SK-N-SH treated with all-trans-retinoic acid at 6 μM for 48 hours (cell line): ENCODE results near the gene TFG.

Source experiments
- ATAC-seq: fragments of 200-7000 bp; cut with Tn5 transposase; 3 replicates; pipeline ENCODE4 v1.9.1; 2020; ENCODE audit warnings: mild to moderate bottlenecking, moderate library complexity
- ARNTL ChIP-seq: fragments of 450-650 bp; formaldehyde crosslinking; IDR thresholded peaks from 2 replicates; pipeline ENCODE4 v1.5.0; 2020; ENCODE audit warnings: low read depth, mild to moderate bottlenecking, moderate library complexity, borderline replicate concordance
- BACH2 ChIP-seq: fragments of 250-450 bp; sonication (Bioruptor Pico); IDR thresholded peaks from 2 replicates; pipeline ENCODE4 v1.9.0; 2021; ENCODE audit warnings: mild to moderate bottlenecking, borderline replicate concordance
- CSDC2 ChIP-seq: fragments of 250-450 bp; sonication (Bioruptor Pico); IDR thresholded peaks from 2 replicates; pipeline ENCODE4 v1.5.0; 2020; ENCODE audit warnings: mild to moderate bottlenecking, moderate library complexity
- ESRRG ChIP-seq: fragments of 250-450 bp; sonication (Bioruptor Pico); IDR thresholded peaks from 2 replicates; pipeline ENCODE4 v1.6.1; 2021; ENCODE audit warnings: mild to moderate bottlenecking
- GLIS3 ChIP-seq: fragments of 250-450 bp; sonication (Bioruptor Pico); IDR thresholded peaks from 2 replicates; pipeline ENCODE4 v1.5.0; 2020; ENCODE audit warnings: mild to moderate bottlenecking, moderate library complexity
- ISL1 ChIP-seq: fragments of 250-450 bp; sonication (Bioruptor Pico); IDR thresholded peaks from 2 replicates; pipeline ENCODE4 v2.1.2; 2022; ENCODE audit warnings: mild to moderate bottlenecking, moderate library complexity
- OSR1 ChIP-seq: fragments of 250-450 bp; sonication (Bioruptor Pico); IDR thresholded peaks from 2 replicates; pipeline ENCODE4 v1.8.0; 2022; ENCODE audit warnings: moderate library complexity, mild to moderate bottlenecking, inconsistent platforms
- PPARA ChIP-seq: fragments of 250-450 bp; sonication (Bioruptor Pico); IDR thresholded peaks from 2 replicates; pipeline ENCODE4 v1.5.0; 2020; ENCODE audit warnings: mild to moderate bottlenecking, borderline replicate concordance
- RARB ChIP-seq: fragments of 250-450 bp; sonication (Bioruptor Pico); IDR thresholded peaks from 2 replicates; pipeline ENCODE4 v1.8.0; 2021; ENCODE audit warnings: mild to moderate bottlenecking, moderate library complexity
- TCF4 ChIP-seq: fragments of 250-450 bp; sonication (Bioruptor Pico); IDR thresholded peaks from 2 replicates; pipeline ENCODE4 v1.8.0; 2021; ENCODE audit warnings: mild to moderate bottlenecking, moderate library complexity, borderline replicate concordance
- TOX ChIP-seq: fragments of 250-450 bp; sonication (Bioruptor Pico); IDR thresholded peaks from 2 replicates; pipeline ENCODE4 v1.8.0; 2021; ENCODE audit warnings: mild to moderate bottlenecking, moderate library complexity, borderline replicate concordance
- ZC3H10 ChIP-seq: fragments of 250-450 bp; sonication (Bioruptor Pico); IDR thresholded peaks from 2 replicates; pipeline ENCODE4 v1.5.1; 2021; ENCODE audit warnings: mild to moderate bottlenecking, moderate library complexity
- ZFP3 ChIP-seq: fragments of 250-450 bp; sonication (Bioruptor Pico); IDR thresholded peaks from 2 replicates; pipeline ENCODE4 v1.5.0; 2020; ENCODE audit warnings: mild to moderate bottlenecking, moderate library complexity
- ZFP30 ChIP-seq: fragments of 450-650 bp; formaldehyde crosslinking; IDR thresholded peaks from 2 replicates; pipeline ENCODE4 v1.5.0; 2022; ENCODE audit warnings: mild to moderate bottlenecking, moderate library complexity
- ZNF565 ChIP-seq: fragments of 450-650 bp; formaldehyde crosslinking; conservative IDR thresholded peaks from 2 replicates; pipeline ENCODE4 v1.5.0; 2020; ENCODE audit warnings: low read depth, mild to moderate bottlenecking, moderate library complexity
- ZNF70 ChIP-seq: fragments of 450-650 bp; formaldehyde crosslinking; IDR thresholded peaks from 2 replicates; pipeline ENCODE4 v1.5.0; 2020; ENCODE audit warnings: mild to moderate bottlenecking, moderate library complexity
- ZNF8 ChIP-seq: fragments of 450-650 bp; formaldehyde crosslinking; IDR thresholded peaks from 2 replicates; pipeline ENCODE4 v1.5.0; 2020; ENCODE audit warnings: mild to moderate bottlenecking, moderate library complexity
- TF ChIP-seq, protein P1 (sequence below): fragments of 250-450 bp; sonication (Bioruptor Pico); IDR thresholded peaks from 2 replicates; pipeline ENCODE4 v1.5.1; 2021; ENCODE audit warnings: mild to moderate bottlenecking, moderate library complexity
- TF ChIP-seq, protein P2 (sequence below): fragments of 250-450 bp; sonication (Bioruptor Pico); IDR thresholded peaks from 2 replicates; pipeline ENCODE4 v1.5.1; 2020; ENCODE audit warnings: low read depth, mild to moderate bottlenecking, moderate library complexity
- TF ChIP-seq, protein P3 (sequence below): fragments of 250-450 bp; sonication (Bioruptor Pico); IDR thresholded peaks from 2 replicates; pipeline ENCODE4 v1.8.0; 2020; ENCODE audit warnings: mild to moderate bottlenecking, moderate library complexity, borderline replicate concordance
- TF ChIP-seq, protein P4 (sequence below): fragments of 250-450 bp; sonication (Bioruptor Pico); IDR thresholded peaks from 2 replicates; pipeline ENCODE4 v1.8.0; 2021; ENCODE audit warnings: low read depth, mild to moderate bottlenecking, moderate library complexity, borderline replicate concordance
- TF ChIP-seq, protein P5 (sequence below): fragments of 250-450 bp; sonication (Bioruptor Pico); IDR thresholded peaks from 2 replicates; pipeline ENCODE4 v1.5.0; 2020; ENCODE audit warnings: mild to moderate bottlenecking, moderate library complexity

The TFG gene

DNA sequence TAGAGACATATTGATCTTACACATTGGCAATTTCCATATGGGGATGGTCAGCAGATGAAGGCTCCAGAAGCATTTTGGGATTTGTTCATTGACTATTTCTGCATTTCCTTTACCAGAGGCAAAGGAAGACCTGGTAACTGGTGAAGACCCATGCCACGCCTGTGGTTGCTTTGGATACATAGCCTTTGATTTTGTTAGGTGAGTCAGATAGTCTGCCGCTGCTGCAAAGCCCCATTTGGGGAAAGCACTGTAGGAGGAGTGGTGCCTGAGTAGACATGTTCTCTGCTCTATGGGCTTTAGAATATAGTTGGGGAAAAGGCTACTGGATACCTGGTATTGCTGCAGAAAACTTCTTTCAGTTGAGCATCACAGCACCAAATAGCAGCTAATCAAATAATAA, 56.8 kb downstream of the TFG start:
- no peak for ATAC-seq
- TF ChIP-seq ISL1 (CRISPR knock-in tag) (no peak), TCF4 (CRISPR knock-in tag) (no peak), PPARA (CRISPR knock-in tag) (no peak), ZNF70 (CRISPR knock-in tag) (no peak), CSDC2 (CRISPR knock-in tag) (no peak), RARB (no peak), ZNF565 (no peak)

DNA sequence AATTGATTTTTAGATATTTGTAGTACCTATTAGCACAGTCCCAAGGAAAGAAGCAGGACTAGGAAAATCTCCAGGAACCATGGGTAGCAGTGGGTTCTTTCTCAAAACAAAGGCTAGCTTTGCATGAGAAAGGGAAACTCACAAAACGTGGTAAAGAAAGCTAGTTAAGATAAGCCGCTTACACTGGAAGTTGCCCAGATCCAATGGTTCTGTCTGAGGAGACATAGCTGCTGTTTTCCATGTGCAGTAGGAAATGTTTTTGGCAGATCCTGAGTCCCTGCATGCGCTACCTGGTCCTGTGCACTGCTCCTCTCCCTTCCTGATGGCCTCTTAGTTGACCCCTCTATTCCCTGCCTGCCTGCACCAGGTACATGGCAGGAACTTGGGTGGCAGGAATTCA, 60.4 kb downstream of the TFG start:
- no peak for TF ChIP-seq ZNF565
- no peak for TF ChIP-seq BACH2
- TF ChIP-seq, protein P1, sequence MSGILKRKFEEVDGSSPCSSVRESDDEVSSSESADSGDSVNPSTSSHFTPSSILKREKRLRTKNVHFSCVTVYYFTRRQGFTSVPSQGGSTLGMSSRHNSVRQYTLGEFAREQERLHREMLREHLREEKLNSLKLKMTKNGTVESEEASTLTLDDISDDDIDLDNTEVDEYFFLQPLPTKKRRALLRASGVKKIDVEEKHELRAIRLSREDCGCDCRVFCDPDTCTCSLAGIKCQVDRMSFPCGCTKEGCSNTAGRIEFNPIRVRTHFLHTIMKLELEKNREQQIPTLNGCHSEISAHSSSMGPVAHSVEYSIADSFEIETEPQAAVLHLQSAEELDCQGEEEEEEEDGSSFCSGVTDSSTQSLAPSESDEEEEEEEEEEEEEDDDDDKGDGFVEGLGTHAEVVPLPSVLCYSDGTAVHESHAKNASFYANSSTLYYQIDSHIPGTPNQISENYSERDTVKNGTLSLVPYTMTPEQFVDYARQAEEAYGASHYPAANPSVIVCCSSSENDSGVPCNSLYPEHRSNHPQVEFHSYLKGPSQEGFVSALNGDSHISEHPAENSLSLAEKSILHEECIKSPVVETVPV: no peak
- TF ChIP-seq ZFP30 (CRISPR knock-in tag): no peak
- TF ChIP-seq, protein P2, sequence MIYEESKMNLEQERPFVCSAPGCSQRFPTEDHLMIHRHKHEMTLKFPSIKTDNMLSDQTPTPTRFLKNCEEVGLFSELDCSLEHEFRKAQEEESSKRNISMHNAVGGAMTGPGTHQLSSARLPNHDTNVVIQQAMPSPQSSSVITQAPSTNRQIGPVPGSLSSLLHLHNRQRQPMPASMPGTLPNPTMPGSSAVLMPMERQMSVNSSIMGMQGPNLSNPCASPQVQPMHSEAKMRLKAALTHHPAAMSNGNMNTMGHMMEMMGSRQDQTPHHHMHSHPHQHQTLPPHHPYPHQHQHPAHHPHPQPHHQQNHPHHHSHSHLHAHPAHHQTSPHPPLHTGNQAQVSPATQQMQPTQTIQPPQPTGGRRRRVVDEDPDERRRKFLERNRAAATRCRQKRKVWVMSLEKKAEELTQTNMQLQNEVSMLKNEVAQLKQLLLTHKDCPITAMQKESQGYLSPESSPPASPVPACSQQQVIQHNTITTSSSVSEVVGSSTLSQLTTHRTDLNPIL (CRISPR knock-in tag): no peak
- TF ChIP-seq, protein P3, sequence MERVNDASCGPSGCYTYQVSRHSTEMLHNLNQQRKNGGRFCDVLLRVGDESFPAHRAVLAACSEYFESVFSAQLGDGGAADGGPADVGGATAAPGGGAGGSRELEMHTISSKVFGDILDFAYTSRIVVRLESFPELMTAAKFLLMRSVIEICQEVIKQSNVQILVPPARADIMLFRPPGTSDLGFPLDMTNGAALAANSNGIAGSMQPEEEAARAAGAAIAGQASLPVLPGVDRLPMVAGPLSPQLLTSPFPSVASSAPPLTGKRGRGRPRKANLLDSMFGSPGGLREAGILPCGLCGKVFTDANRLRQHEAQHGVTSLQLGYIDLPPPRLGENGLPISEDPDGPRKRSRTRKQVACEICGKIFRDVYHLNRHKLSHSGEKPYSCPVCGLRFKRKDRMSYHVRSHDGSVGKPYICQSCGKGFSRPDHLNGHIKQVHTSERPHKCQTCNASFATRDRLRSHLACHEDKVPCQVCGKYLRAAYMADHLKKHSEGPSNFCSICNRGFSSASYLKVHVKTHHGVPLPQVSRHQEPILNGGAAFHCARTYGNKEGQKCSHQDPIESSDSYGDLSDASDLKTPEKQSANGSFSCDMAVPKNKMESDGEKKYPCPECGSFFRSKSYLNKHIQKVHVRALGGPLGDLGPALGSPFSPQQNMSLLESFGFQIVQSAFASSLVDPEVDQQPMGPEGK: no peak
- no peak for TF ChIP-seq ZC3H10 (CRISPR knock-in tag)
- no peak for TF ChIP-seq CSDC2 (CRISPR knock-in tag)
- TF ChIP-seq ZFP3 (CRISPR knock-in tag): no peak
- ATAC-seq: no peak

DNA sequence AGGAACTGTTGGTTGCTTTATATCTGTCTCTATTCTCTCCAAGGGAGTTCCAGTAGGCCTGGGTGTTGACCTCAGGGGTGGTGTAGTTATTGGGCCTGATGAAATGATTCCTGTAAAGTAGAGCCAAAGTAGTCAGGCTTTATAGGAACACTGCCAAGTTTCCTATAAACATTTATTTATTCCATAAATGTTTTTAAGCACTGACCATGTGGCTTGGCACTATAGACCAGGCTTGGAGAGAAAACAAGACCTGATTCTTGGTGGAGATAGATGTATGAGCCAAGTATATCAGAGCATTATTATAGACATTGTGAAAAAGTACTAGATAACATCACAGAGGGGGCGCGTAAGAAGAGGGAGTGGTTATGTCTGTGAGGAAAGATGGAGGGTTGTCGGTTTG, 65.9 kb downstream of the TFG start:
- TF ChIP-seq, protein P2 (CRISPR knock-in tag): no peak
- no peak for TF ChIP-seq ZNF8 (CRISPR knock-in tag)
- no peak for TF ChIP-seq OSR1 (CRISPR knock-in tag)
- TF ChIP-seq ZNF70 (CRISPR knock-in tag): no peak
- no peak for TF ChIP-seq PPARA (CRISPR knock-in tag)
- no peak for TF ChIP-seq ZC3H10 (CRISPR knock-in tag)
- TF ChIP-seq, protein P4, sequence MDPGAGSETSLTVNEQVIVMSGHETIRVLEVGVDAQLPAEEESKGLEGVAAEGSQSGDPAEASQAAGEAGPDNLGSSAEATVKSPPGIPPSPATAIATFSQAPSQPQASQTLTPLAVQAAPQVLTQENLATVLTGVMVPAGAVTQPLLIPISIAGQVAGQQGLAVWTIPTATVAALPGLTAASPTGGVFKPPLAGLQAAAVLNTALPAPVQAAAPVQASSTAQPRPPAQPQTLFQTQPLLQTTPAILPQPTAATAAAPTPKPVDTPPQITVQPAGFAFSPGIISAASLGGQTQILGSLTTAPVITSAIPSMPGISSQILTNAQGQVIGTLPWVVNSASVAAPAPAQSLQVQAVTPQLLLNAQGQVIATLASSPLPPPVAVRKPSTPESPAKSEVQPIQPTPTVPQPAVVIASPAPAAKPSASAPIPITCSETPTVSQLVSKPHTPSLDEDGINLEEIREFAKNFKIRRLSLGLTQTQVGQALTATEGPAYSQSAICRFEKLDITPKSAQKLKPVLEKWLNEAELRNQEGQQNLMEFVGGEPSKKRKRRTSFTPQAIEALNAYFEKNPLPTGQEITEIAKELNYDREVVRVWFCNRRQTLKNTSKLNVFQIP: no peak
- TF ChIP-seq, protein P5, sequence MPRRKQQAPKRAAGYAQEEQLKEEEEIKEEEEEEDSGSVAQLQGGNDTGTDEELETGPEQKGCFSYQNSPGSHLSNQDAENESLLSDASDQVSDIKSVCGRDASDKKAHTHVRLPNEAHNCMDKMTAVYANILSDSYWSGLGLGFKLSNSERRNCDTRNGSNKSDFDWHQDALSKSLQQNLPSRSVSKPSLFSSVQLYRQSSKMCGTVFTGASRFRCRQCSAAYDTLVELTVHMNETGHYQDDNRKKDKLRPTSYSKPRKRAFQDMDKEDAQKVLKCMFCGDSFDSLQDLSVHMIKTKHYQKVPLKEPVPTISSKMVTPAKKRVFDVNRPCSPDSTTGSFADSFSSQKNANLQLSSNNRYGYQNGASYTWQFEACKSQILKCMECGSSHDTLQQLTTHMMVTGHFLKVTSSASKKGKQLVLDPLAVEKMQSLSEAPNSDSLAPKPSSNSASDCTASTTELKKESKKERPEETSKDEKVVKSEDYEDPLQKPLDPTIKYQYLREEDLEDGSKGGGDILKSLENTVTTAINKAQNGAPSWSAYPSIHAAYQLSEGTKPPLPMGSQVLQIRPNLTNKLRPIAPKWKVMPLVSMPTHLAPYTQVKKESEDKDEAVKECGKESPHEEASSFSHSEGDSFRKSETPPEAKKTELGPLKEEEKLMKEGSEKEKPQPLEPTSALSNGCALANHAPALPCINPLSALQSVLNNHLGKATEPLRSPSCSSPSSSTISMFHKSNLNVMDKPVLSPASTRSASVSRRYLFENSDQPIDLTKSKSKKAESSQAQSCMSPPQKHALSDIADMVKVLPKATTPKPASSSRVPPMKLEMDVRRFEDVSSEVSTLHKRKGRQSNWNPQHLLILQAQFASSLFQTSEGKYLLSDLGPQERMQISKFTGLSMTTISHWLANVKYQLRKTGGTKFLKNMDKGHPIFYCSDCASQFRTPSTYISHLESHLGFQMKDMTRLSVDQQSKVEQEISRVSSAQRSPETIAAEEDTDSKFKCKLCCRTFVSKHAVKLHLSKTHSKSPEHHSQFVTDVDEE: no peak
- TF ChIP-seq CSDC2 (CRISPR knock-in tag): no peak
- TF ChIP-seq GLIS3 (CRISPR knock-in tag): no peak
- no peak for TF ChIP-seq TCF4 (CRISPR knock-in tag)
- TF ChIP-seq, protein P1: no peak
- TF ChIP-seq ARNTL (CRISPR knock-in tag): no peak
- no peak for TF ChIP-seq RARB
- no peak for TF ChIP-seq BACH2
- no peak for TF ChIP-seq ESRRG (CRISPR knock-in tag)
- TF ChIP-seq ZFP3 (CRISPR knock-in tag): no peak
- TF ChIP-seq TOX (CRISPR knock-in tag): no peak
- no peak for ATAC-seq
